Fibroblast of lung (primary cell): ENCODE data around the gene HS3ST3A1.

Experiments
- EZH2 ChIP-seq: IDR thresholded peaks from 2 replicates; pipeline ENCODE4 v1.5.1; 2012; ENCODE audit warnings: low read length, control low read depth, mild to moderate bottlenecking; ENCODE audit errors: missing control alignments
- TF ChIP-seq, protein P1 (sequence below), 2 donors: IDR thresholded peaks in 1 of 2; conservative IDR thresholded peaks in 1 of 2; 1 replicate in 1 of 2; 2 replicates in 1 of 2; pipeline ENCODE4 v1.5.1; 2011 to 2012; ENCODE audit warnings: low read length in 2 of 2, control low read depth in 1 of 2, inconsistent platforms in 1 of 2, low read depth in 1 of 2, mild to moderate bottlenecking in 1 of 2

DNA sequence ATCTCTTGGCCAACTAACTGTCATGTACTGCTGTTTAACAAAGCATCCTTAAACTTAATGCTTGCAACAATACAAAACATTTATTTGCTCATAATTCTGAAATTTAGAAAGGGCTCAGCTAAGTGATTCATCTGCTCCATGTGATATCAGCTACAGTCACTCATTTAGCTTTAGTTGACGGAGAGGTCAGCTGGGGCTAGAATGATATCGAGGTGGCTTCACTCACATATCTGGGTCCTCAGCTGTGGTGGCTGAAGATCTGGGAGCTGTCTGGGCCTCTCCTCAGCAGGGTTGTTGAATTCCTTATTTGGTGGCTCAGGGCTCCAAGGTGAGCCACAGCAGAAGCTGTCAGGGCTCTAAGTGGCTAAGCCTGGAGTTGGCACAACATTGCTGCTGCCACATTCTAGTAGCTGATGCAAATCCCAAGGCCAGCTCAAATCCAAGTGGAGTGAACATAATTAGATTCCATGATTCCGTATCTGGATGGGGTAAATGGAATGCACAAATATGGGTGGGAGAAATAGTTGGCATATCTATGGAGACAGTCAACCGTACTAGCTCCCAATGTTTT lies 62.8 kb downstream of the HS3ST3A1 start:
- TF ChIP-seq, protein P1, sequence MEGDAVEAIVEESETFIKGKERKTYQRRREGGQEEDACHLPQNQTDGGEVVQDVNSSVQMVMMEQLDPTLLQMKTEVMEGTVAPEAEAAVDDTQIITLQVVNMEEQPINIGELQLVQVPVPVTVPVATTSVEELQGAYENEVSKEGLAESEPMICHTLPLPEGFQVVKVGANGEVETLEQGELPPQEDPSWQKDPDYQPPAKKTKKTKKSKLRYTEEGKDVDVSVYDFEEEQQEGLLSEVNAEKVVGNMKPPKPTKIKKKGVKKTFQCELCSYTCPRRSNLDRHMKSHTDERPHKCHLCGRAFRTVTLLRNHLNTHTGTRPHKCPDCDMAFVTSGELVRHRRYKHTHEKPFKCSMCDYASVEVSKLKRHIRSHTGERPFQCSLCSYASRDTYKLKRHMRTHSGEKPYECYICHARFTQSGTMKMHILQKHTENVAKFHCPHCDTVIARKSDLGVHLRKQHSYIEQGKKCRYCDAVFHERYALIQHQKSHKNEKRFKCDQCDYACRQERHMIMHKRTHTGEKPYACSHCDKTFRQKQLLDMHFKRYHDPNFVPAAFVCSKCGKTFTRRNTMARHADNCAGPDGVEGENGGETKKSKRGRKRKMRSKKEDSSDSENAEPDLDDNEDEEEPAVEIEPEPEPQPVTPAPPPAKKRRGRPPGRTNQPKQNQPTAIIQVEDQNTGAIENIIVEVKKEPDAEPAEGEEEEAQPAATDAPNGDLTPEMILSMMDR (conservative IDR thresholded peaks at IDR 0.05 in 1 of 2, IDR thresholded peaks at IDR 0.05 in 1 of 2; ENCODE audit: low read depth in 1 of 2, low read length in 2 of 2) = no peak
- no peak for TF ChIP-seq EZH2
